HepG2 (cell line): ENCODE data around the gene KRTAP12-4. TPM values are rescaled to one million over a fixed set of nuclear protein-coding genes. Genes with fewer than 3 reads are reported as not detected.

Experiments
- FOXP4 ChIP-seq: sonication (generic); formaldehyde crosslinking; IDR thresholded peaks from 2 replicates; pipeline ENCODE4 v1.4.0; 2020; ENCODE audit warnings: missing genetic modification reagents
- HNF4G ChIP-seq, 2 experiments: sonication (generic) in 1 of 2; formaldehyde crosslinking in 1 of 2; IDR thresholded peaks; 2 replicates each; pipeline versions ENCODE4 v1.4.0 to v1.6.1; 2011 to 2020; ENCODE audit warnings: borderline replicate concordance in 2 of 2, low read depth in 2 of 2, mild to moderate bottlenecking in 2 of 2, low read length in 1 of 2, missing genetic modification reagents in 1 of 2, moderate library complexity in 1 of 2
- MTA1 ChIP-seq: sonication (generic); formaldehyde crosslinking; IDR thresholded peaks from 2 replicates; pipeline ENCODE4 v1.4.0; 2020; ENCODE audit warnings: missing genetic modification reagents, mild to moderate bottlenecking, borderline replicate concordance
- RBFOX2 ChIP-seq: fragments of 200-400 bp; formaldehyde crosslinking; IDR thresholded peaks from 2 replicates; pipeline ENCODE4 v1.6.1; 2017; ENCODE audit warnings: low read depth, mild to moderate bottlenecking, low read length
- TSC22D2 ChIP-seq: sonication (generic); formaldehyde crosslinking; IDR thresholded peaks from 2 replicates; pipeline ENCODE4 v1.5.1; 2020; ENCODE audit warnings: missing genetic modification reagents, mild to moderate bottlenecking, borderline replicate concordance
- ZBTB20 ChIP-seq: sonication (generic); formaldehyde crosslinking; IDR thresholded peaks from 2 replicates; pipeline ENCODE4 v1.8.1; 2023; ENCODE audit warnings: missing genetic modification reagents, low read depth, mild to moderate bottlenecking, borderline replicate concordance
- ZNF317 ChIP-seq: sonication (generic); formaldehyde crosslinking; IDR thresholded peaks from 2 replicates; pipeline ENCODE4 v1.5.0; 2020; ENCODE audit warnings: mild to moderate bottlenecking, missing genetic modification reagents
- ZNF350 ChIP-seq: sonication (generic); formaldehyde crosslinking; IDR thresholded peaks from 2 replicates; pipeline ENCODE4 v1.4.0; 2020; ENCODE audit warnings: mild to moderate bottlenecking, low read depth, missing genetic modification reagents, borderline replicate concordance
- ZNF556 ChIP-seq: sonication (generic); formaldehyde crosslinking; IDR thresholded peaks from 2 replicates; pipeline ENCODE4 v1.4.0; 2020; ENCODE audit warnings: mild to moderate bottlenecking, missing genetic modification reagents, borderline replicate concordance
- ZNF564 ChIP-seq: sonication (generic); formaldehyde crosslinking; IDR thresholded peaks from 2 replicates; pipeline ENCODE4 v1.8.1; 2023; ENCODE audit warnings: mild to moderate bottlenecking, missing genetic modification reagents
- polyA plus RNA-seq, 8 experiments: library from polyadenylated mRNA; depleted of rRNA in 3 of 8; stranded (reverse) in 7 of 8; unstranded in 1 of 8; fragments of >200 nt; fragmentation: Illumina TruSeq in 4 of 8; extraction: Trizol in 4 of 8; gene quantifications; 2 replicates each; pipeline versions ENCODE4 v1.2.1 to v1.2.3, GENCODE V29; 2011 to 2016; ENCODE audit warnings: low read depth in 4 of 8, missing spikeins in 1 of 8, mixed read lengths in 1 of 8; ENCODE audit not compliant: insufficient read depth in 1 of 8
- total RNA-seq, 5 experiments: library from RNA; depleted of rRNA; stranded (reverse); fragments of >200 nt; fragmentation: Illumina TruSeq; extraction: Trizol; gene quantifications; 2 replicates each; pipeline ENCODE4 v1.2.3, GENCODE V29; 2016; ENCODE audit warnings: low read depth in 1 of 5
- TF ChIP-seq, protein P1 (sequence below): sonication (generic); formaldehyde crosslinking; IDR thresholded peaks from 2 replicates; pipeline ENCODE4 v1.4.0; 2020; ENCODE audit warnings: mild to moderate bottlenecking, missing genetic modification reagents

Gene KRTAP12-4
- total and polyA plus RNA-seq, 2 of the 13 experiments (the other 11 are each of a cell fraction or from before 2014, with no cell fraction given) = not detected

GRCh38 chr21:44697811-44698734 lies 43.6 kb upstream of the KRTAP12-4 start (continued):
- TF ChIP-seq ZNF350 (CRISPR knock-in tag) = peak; percentile 48; the same call in 1 of the 2 replicates
- TF ChIP-seq ZNF564 = 0 out of 2 replicates have a peak, but pooled peaks have one; percentile 40
- TF ChIP-seq RBFOX2 = no peak
- TF ChIP-seq FOXP4 (CRISPR knock-in tag) = peak; percentile 14; the same call in 1 of the 2 replicates
- TF ChIP-seq ZNF556 (CRISPR knock-in tag) = peak; percentile 44; the same call in 1 of the 2 replicates
- peak; percentile 62; the same call in 1 of the 2 replicates for TF ChIP-seq MTA1
- 0 out of 2 replicates have a peak, but pooled peaks have one; percentile 33 for TF ChIP-seq TSC22D2 (CRISPR knock-in tag)
- TF ChIP-seq HNF4G (IDR thresholded peaks at IDR 0.05; ENCODE audit: borderline replicate concordance, low read depth, low read length) = no peak; the same call in 1 of the 2 replicates
- TF ChIP-seq HNF4G (CRISPR knock-in tag; IDR thresholded peaks at IDR 0.05; ENCODE audit: borderline replicate concordance, low read depth) = no peak
- TF ChIP-seq, protein P1, sequence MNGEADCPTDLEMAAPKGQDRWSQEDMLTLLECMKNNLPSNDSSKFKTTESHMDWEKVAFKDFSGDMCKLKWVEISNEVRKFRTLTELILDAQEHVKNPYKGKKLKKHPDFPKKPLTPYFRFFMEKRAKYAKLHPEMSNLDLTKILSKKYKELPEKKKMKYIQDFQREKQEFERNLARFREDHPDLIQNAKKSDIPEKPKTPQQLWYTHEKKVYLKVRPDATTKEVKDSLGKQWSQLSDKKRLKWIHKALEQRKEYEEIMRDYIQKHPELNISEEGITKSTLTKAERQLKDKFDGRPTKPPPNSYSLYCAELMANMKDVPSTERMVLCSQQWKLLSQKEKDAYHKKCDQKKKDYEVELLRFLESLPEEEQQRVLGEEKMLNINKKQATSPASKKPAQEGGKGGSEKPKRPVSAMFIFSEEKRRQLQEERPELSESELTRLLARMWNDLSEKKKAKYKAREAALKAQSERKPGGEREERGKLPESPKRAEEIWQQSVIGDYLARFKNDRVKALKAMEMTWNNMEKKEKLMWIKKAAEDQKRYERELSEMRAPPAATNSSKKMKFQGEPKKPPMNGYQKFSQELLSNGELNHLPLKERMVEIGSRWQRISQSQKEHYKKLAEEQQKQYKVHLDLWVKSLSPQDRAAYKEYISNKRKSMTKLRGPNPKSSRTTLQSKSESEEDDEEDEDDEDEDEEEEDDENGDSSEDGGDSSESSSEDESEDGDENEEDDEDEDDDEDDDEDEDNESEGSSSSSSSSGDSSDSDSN (CRISPR knock-in tag) = 0 out of 2 replicates have a peak, but pooled peaks have one; percentile 36
- TF ChIP-seq ZNF317 = no peak
- 0 out of 2 replicates have a peak, but pooled peaks have one; percentile 14 for TF ChIP-seq ZBTB20 (CRISPR knock-in tag)
